ENCODE results near the gene GABRE. TPM values are rescaled to one million over a fixed set of nuclear protein-coding genes. Genes with fewer than 3 reads are reported as not detected.

GABRE gene
- polyA plus RNA-seq, 1 donor = 47.5 TPM

Other genes starting within 250 kb of the GABRE start
- not detected for gene CNGA2, start 239.9 kb downstream of the GABRE start, polyA plus RNA-seq
- gene MAGEA4, start 61.8 kb downstream of the GABRE start, polyA plus RNA-seq = not detected
- 0.06 TPM for gene MAGEA10, start 163.9 kb upstream of the GABRE start, polyA plus RNA-seq